Cardiac septum (tissue), 1 donor: ENCODE data around the gene SKA1. TPM values are rescaled to one million over a fixed set of nuclear protein-coding genes. Genes with fewer than 3 reads are reported as not detected.

Experiments
- DNase-seq: peaks from one replicate; pipeline ENCODE4 v3.0.0-alpha.2; 2020; ENCODE audit warnings: low spot score
- intact Hi-C: fragments of 100-400 bp; cut with DNase I; formaldehyde crosslinking; loops from one replicate; pipeline ENCODE4 v1.14.0; 2022
- long read RNA-seq: library from polyadenylated mRNA; unstranded; transcript quantifications from one replicate; pipeline ENCODE4 v2.0.0, GENCODE V29; 2021
- total RNA-seq: library from RNA; stranded (reverse); fragmentation: NEBNext Ultra II Directional; extraction: Animal tissue kit (Norgen Biotek cat#: 25700); gene quantifications from one replicate; pipeline ENCODE4 v1.2.1, GENCODE V29; 2021
- donor health status: DM: no; HTN: no; CAD: no.

The SKA1 gene
- total RNA-seq = 0.13 TPM
- long read RNA-seq = 0 reads

- DNase-seq = peak; percentile 98
- intact Hi-C loops = loop anchor here (2.0 kb wide), 1 partner anchor 94 kb away; the partner anchor contains the start of gene MBD1
These were observed at the start of gene SKA1 for GRCh38 chr18:50374753-50375391. Gene SKA1, plus strand, starts transcription at chr18:50375046. Its CDS starts 785 bp downstream, at chr18:50375831.

- intact Hi-C loops = no loop called here
- no peak for DNase-seq
These were observed 46.9 kb upstream of the SKA1 start for GRCh38 chr18:50327983-50328382.

DNA sequence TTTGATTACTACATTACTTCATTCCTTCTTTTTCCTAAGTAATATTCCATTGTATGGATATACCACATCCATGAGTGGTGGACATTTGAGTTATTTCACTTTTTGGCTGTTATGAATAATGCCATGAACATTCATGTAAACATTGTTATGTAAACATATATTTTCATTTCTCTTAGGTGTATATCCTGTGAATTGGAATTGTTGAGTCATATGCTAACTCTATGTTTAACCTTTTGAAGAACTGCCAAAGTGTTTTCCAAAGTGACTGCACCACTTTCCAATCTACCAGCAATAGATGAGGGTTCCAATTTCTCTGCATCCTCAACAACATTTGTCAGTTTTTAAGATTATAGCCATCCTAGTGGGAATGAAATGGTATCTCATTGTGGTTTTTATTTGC is 44.7 kb upstream of the SKA1 start:
- no peak for DNase-seq
- intact Hi-C loops = no loop called here

DNA sequence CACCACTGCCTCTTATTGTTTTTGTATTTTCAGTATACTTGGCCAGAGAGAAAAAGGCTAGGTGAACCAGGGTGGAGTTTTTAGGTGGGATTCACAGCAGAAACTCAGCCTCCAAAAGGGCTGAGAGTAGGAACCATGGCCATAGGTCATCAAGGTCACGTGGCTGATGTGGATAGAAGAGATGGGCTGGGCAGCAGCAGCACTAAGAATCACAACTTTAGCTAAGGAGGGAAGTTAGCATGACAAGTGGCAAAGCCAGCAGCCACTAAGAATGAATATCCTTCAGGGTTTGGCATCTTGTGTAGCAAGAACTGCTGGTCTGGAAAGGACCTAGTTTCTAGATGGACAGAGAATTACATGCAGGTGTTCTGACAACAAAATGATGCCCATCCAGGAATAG is 43.2 kb upstream of the SKA1 start:
- intact Hi-C loops = no loop called here
- no peak for DNase-seq

GRCh38 chr18:50334546-50335152 is 40.2 kb upstream of the SKA1 start:
- intact Hi-C loops = no loop called here
- DNase-seq = no peak

- intact Hi-C loops = no loop called here
- DNase-seq = no peak
These were observed 36.7 kb upstream of the SKA1 start for GRCh38 chr18:50338122-50338521.

DNA sequence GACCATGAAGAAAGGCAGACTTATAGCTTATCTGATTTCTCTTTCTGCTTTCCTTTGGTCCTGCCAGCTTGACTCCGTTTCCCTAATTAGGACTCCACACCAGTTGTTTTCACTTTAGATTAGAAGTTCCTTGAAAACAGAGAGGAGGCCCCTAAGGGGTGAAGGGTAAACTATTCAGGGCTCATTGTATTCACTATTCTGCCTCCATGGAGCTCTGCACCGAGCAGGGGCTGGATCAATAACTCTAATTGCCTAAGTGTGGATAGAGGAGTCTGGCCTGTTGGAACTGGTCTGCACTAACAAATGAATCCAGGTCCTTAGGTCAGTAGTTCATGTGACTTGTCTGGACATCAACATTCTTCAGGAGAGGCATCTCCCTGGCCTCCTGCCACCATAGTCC is 36.1 kb upstream of the SKA1 start:
- DNase-seq = no peak
- intact Hi-C loops = no loop called here

- DNase-seq = no peak
- intact Hi-C loops = no loop called here
These were observed 34.8 kb upstream of the SKA1 start for GRCh38 chr18:50340078-50340477.

- intact Hi-C loops = no loop called here
- DNase-seq = no peak
These were observed 33.4 kb upstream of the SKA1 start for GRCh38 chr18:50341443-50341842.

DNA sequence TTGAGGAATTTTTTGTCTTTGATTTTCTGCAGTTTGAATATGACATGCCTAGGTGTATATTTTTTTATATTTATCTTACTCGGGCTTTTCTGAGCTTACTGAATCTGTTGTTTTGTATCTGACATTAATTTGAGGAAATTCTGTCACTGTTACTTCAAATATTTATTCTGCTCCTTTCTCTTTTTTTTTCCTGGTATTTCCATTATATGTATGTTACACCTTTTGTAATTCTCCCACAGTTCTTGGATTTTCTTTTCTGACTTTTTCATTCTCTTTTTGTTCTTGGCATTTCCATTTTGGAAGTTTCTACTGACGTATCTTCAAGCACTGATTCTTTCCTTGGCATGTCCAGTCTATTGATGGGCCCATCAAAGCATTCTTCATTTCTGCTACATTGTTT is 24.1 kb upstream of the SKA1 start:
- intact Hi-C loops = loop anchor here (10.0 kb wide), 1 partner anchor 336 kb away; no protein-coding TSS in a partner anchor

DNA sequence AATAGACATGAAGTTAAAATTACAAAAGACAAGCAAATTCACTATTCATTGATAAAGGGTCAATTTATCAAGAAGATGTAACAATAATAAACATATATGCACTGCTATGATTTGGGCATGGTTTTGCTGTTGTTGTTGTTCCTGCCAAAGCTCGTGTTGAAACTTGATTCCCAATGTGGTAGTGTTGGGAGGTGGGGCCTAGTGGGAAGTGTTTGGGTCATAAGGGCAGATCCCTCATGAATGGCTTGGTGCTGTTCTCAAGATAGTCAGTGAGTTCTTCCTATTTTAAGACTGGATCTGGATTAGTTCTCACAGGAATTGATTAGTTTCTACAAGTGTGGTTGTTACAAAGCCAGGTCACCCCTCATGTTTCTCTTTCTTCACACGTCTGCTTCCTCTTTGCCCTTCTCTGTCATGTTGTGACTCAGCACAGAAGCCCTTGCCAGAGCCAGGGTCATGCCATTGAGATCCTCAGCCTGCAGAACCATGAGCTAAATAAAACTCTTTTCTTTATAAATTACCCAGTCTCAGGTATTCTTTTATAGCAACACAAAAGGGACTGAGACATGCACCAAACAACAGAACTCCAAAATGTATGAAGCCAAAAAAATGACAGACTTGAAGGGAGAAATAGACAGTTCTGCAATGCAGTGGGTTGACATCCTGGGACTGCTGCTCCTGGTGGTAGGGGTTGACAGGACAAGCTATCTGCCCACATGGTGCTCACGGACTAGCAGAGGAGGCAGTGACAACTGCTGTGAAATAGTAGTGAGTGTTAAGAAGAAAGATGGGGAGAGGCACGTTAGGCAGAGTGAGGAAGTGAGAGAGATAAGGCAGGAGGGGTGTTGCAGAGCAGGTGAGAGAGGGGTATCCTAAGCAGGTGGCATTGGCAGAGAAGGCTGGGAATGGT is 18.6 kb upstream of the SKA1 start:
- DNase-seq = no peak
- intact Hi-C loops = loop anchor here (10.0 kb wide), 1 partner anchor 341 kb away; no protein-coding TSS in a partner anchor

More for the DNA sequence above, 24.1 kb upstream of the SKA1 start:
- DNase-seq = no peak

- DNase-seq = no peak
- intact Hi-C loops = loop anchor here (10.0 kb wide), 1 partner anchor 344 kb away; no protein-coding TSS in a partner anchor
These were observed 16.0 kb upstream of the SKA1 start for GRCh38 chr18:50358844-50359243.

DNA sequence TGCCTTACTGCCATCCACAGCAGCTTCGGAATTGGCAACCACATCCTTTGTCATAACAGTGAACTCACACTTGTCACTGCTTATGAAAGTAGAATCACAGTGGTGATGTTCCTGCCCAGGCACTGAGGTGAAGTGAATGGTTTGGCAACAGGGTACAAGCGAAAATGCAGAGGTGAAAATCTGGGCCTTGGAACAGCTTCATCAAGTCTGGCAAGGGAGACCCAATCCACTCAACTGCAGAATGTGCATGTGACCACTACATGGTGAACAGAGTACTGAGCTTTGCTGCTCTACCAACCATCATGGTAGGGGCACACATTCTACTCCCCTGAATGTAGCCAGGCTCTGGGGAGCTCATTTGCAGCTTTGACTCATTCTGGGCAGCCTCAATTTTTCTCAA is 15.0 kb upstream of the SKA1 start:
- no peak for DNase-seq
- intact Hi-C loops = loop anchor here (10.0 kb wide), 1 partner anchor 345 kb away; no protein-coding TSS in a partner anchor

DNA sequence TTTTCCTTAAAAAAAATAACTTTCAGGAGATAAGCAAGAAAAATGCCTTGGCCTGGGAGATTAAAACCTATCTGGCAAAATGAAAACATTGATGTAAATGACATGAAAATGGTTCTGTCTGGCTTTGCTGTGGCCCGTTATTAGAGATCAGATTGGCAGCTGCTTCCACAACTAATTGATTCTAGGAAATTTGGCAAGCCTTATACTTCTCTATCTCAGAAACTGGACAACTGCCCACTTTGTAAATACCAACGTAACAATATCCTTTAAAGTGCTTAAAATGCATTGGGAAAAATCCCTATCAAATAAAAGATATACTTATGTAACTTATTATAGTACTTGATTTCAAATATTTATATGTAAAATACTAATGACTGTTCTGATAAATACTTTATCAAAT is 14.2 kb upstream of the SKA1 start:
- DNase-seq = no peak
- intact Hi-C loops = no loop called here

GRCh38 chr18:50369672-50370071 is 5.2 kb upstream of the SKA1 start:
- intact Hi-C loops = no loop called here
- DNase-seq = no peak

DNA sequence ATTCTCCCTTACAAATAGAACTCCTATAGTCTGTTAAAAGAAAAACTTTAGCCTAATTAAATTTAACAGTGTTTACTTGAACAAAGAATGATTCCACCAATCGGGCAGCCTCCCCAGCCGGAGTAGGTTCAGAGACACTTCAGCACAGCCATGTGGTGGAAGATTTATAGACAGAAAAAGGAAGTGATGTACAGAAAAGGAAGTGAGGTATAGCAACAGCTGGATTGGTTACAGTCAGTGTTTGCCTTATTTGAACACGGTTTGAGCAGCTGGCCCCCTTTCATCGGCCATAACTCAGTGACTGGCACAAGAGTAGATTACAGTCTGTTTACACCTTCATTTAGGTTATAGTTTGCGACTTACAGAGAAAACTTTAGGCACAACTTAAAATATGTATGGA is 2.1 kb upstream of the SKA1 start:
- no peak for DNase-seq
- intact Hi-C loops = no loop called here

DNA sequence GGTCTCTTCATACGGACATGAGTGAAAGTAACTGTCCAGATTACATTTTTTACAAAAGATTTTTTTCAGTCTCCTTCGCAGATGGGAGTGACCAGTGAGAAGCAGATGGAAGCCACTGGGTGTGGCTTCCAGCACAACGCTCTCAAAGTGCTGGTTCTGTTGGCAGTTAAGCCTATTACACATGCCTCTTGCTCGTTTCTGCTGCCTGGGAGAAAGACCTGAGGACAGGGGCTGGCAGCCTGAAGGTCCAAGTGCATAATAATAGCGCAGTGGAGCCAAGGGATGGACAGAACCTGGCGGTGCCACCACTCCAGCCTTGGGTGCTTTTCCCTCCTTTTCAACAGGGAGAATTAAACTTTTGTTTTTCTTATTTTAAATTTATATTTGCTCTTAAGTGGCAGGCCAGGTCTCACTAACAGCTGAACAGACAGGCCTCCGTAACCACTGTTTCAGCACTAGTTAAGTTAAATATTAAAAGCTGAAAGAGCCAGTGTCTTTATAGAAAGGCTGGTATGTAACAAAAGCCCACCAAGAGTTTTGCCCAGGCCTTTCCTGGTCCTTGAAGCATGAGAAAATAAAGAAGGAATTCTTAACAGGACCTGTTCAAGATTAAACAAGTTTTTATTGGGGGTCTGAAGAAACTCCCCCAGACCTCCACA is 1.2 kb upstream of the SKA1 start:
- intact Hi-C loops = loop anchor here (2.0 kb wide), 1 partner anchor 93 kb away; the partner anchor contains the start of gene MBD1
- DNase-seq = no peak

DNA sequence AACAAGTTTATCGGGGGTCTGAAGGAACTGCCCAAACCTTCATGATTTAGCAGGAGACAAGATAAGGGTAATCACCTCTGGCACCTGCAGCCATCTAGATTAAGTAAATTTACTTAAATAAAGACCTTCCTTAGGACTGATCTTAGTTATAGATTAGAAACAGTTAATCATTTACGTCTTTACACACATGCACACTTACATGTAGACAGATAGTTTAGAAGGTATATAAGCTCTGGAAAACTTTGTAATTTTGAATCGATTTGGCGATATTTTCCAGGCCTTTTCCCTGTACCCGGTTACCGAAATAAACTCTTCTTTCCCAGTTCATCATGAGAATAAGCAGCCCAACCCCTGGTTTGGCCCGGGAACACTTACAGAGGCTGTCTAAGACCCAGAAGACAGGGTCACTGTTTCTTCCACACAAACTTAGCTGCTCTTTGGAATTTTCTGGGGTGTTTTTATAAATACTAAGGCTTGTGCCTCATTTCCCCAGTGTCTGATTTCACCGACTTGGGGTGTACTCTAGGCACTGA is 560 bp upstream of the SKA1 start:
- DNase-seq = no peak
- intact Hi-C loops = loop anchor here (2.0 kb wide), 1 partner anchor 93 kb away; the partner anchor contains the start of gene MBD1

GRCh38 chr18:50377061-50377798 is 2.4 kb downstream of the SKA1 start:
- DNase-seq = no peak
- intact Hi-C loops = no loop called here
